Measurements from ENCODE around the gene RSL1D1. TPM values are rescaled to one million over a fixed set of nuclear protein-coding genes. Genes with fewer than 3 reads are reported as not detected.

RSL1D1 gene
- polyA plus RNA-seq (2014; cell fraction: cytosol; rRNA removed): 293 and 391 TPM in 2 replicates
- polyA plus RNA-seq (2014; cell fraction: nucleus; rRNA removed): 77.1 and 100 TPM in 2 replicates

- DNase-seq (ENCODE audit: low spot score): peak; percentile 93
These were observed at the start of gene RSL1D1 for GRCh38 chr16:11851294-11852091. TSS of gene RSL1D1 (minus strand) at chr16:11851542. CDS start at chr16:11851512, 30 bp downstream.

DNA sequence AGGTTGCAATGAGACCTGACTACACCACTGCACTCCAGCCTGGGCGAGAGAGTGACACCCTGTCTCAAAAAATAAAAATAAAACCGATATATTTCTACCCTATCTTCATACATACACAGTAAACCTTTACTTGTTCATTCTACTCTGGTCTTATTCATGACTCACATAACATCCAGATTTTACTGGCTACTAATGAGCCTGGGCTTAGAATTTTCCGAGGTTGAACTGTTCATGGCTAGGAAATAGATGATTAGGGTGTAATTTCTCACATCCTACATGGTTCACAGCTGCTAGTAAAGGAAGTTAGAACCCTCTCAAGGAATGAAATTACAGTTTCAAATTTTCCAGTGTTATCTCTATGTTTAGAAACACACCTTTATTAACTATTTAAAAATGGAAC, 49.7 kb upstream of the RSL1D1 start:
- DNase-seq (ENCODE audit: low spot score): no peak

DNA sequence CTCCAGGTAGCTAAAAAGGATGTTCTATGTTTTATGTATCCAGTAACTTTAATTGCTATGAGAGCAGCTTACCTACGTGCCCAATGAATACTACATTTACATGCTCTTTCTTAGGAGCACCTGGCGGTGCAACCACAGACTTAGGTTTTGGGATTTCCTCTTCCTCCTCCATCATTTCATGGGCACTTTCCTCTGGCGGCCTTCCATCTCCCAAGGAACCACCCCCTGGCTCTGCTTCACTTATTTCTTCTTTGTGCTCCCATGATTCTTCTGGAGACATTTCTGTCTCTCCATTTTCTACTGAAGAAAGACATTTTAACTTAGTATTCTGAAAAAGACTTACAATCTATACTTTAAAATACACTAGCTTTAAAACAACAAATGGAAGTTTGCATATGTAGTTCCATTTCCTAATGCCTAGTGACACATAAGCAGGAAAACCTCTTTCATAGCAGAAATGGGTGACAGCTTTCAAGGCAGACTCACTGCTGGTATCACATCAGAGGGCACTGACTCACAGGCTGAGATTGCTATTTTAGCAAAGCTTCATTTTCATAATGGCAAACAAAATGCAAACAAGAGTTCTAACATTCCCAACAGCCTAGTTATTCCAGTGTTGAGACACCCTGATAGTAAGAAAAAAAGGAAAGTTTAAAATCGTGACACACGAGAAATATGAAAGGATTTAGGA, 45.3 kb upstream of the RSL1D1 start:
- no peak for DNase-seq (ENCODE audit: low spot score)

GRCh38 chr16:11893571-11893970, 42.2 kb upstream of the RSL1D1 start:
- DNase-seq (ENCODE audit: low spot score): no peak

GRCh38 chr16:11892761-11893160, 41.4 kb upstream of the RSL1D1 start:
- DNase-seq (ENCODE audit: low spot score): no peak

- no peak for DNase-seq (ENCODE audit: low spot score)
These were observed 39.1 kb upstream of the RSL1D1 start for GRCh38 chr16:11890231-11890965.

DNA sequence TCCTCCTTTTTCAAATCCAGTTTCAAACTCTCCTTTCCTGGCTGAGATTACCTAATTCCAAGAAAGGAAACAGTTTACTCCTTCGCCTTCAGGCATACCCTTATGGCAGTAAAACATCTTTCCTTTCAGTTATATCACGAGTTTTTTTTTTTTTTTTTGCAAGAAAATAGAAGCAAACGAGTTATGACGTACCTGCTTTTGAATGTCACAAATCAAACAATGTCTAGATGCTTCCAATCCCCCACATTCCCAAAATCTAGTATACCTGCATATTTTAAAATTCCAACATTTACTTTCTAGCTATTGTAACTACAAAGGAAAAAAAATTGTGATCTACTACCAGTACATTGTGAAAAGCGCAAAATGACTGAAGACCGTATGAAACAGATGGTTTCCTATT, 35.5 kb upstream of the RSL1D1 start:
- no peak for DNase-seq (ENCODE audit: low spot score)

- no peak for DNase-seq (ENCODE audit: low spot score)
These were observed 32.7 kb upstream of the RSL1D1 start for GRCh38 chr16:11884035-11884434.

- no peak for DNase-seq (ENCODE audit: low spot score)
These were observed 28.7 kb upstream of the RSL1D1 start for GRCh38 chr16:11880007-11880406.

- no peak for DNase-seq (ENCODE audit: low spot score)
These were observed 26.0 kb upstream of the RSL1D1 start for GRCh38 chr16:11877374-11877773.

DNA sequence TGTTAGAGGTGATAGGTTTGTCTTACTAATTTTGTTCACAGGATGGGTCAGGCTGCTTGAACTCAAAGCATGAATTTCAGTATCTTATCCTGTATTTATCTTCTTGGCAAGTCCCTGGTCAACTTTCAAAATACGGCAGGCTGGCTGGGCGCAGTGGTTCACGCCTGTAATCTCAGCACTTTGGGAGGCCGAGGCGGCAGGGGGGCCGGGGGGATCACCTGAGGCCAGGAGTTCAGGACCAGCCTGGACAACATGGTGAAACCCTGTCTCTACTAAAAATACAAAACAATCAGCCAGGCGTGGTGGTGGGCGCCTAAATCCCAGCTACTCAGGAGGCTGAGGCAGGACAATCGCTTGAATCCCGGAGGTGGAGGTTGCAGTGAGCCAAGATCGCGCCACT, 25.0 kb upstream of the RSL1D1 start:
- DNase-seq (ENCODE audit: low spot score): no peak

- DNase-seq (ENCODE audit: low spot score): no peak
These were observed 24.4 kb upstream of the RSL1D1 start for GRCh38 chr16:11875721-11876120.

DNA sequence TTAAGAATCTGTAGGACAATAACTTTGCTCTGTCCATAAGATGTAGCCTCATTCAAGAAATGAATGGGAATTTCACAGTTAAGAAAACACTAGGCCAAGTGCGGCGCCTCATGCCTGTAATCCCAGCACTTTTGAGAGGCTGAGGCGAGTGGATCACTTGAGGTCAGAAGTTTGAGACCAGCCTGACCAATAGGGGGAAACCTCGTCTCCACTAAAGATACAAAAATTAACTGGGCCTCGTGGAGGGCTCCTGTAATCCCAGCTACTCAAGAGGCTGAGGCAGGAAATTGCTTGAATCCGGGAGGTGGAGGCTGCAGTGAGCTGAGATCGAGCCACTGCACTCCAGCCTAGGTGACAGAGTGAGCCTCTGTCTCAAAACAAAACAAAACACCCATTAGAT, 19.9 kb upstream of the RSL1D1 start:
- peak; percentile 26 for DNase-seq (ENCODE audit: low spot score)

DNA sequence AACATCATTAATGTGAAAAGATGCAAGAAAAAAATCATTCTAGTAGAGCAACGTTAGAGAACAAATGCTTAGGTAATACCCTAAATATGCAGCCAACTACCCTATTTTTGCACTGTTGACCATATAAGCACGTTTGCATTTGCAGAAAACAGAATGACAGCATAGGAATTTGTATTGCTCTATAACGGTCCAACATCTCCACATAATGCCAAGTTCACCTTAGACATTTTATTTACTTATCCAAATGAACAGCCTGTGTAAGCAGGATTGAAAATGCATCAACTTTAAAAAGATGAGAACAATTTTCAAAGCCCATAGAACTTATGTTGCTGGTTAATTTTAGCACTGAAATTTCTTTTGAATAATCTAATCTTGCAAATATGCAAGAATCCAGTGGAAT, 19.1 kb upstream of the RSL1D1 start:
- no peak for DNase-seq (ENCODE audit: low spot score)

DNA sequence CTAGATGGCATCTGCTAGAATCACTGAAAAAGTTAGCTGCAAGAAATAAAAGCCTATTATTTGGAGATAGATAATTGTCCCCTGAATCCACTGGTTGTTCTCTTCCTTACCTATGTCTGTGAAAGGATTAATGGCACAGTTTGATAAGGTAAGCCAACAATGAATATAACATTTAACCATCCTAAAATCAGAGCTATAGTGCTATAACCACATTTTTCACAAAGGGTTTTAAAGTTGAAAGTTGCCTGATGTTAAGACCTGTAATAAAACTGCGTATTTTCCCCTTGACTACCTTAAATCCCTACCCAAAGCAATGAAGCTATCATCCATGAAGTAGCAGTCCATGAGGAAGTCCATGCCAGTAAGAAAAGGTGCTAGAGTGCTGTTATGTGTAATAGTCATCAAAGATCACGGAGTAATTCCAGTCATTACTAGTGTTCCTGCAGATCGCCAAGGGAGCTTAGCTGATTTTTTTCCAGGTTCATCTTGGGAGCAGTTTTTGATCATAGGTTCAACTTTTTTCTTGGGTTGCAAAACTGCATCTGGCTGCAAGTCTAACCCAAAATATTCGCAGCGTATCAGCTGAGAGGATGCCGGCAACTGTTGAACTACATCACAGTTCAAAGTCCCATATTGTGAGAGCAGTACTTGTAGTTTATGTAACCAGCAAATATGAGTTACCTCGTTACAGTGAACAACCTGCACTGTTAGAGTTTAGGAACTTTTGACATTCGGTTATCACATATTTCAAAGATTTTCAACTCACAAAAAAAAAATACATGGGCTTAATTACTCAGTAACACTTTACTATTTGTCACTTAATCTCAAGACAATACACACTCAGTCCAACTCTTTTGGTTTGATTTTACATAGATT, 18.2 kb upstream of the RSL1D1 start:
- DNase-seq (ENCODE audit: low spot score): no peak

GRCh38 chr16:11868412-11868980, 17.2 kb upstream of the RSL1D1 start:
- DNase-seq (ENCODE audit: low spot score): no peak

DNA sequence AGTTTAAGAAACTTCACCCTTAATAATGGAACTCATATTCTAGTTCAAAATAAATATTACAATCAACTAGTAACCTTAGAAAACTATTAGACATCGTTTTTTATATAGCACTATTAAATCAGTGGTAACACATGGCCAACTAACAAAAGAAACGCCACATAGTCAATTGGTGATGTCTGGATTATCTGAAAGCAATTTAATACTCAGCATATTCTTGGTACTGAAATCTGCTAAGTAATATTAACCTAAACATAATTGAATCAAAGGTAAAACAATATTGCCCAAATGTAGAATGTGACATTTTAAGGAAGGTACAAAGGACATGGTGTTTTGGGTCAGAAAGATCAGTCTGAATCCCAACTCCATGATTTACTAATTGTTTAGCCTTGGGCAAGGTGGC, 11.1 kb upstream of the RSL1D1 start:
- no peak for DNase-seq (ENCODE audit: low spot score)

DNA sequence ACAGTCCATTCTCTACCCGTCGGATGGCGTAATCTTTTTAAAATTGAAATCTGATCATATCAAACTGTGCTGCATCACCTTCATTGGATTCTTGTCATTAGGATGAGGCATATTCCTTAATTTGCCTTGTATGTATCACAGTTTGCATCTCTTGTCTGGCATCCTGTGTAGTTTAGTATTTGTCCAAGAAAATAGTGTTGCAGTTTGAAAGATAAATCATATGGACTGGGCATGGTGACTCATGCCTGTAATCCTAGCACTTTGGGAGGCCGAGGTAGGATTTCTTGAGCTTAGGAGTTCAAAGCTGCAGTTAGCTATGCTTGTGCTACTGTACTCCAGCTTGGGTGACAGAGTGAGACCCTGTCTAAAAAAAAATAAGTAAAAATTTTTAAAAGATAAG, 5.8 kb upstream of the RSL1D1 start:
- DNase-seq (ENCODE audit: low spot score): no peak

GRCh38 chr16:11852092-11852809, 909 bp upstream of the RSL1D1 start:
- DNase-seq (ENCODE audit: low spot score): peak; percentile 55

GRCh38 chr16:11848842-11849241, 2.5 kb downstream of the RSL1D1 start:
- DNase-seq (ENCODE audit: low spot score): no peak

All from SK-N-DZ (cell line).